D721Med (cell line): ENCODE data around the gene GPR132.
A peak's percentile ranks its signal among the peaks of the same experiment; 100 is the strongest.

Experiments
- DNase-seq: peaks from one replicate; pipeline ENCODE4 v3.0.0; 2011; ENCODE audit warnings: low spot score; ENCODE audit not compliant: insufficient read length
- FAIRE-seq: peaks from 2 replicates; lab custom pipeline; 2011; peaks lifted over from hg19 to GRCh38; lab: Jason Lieb, UNC
- CTCF ChIP-seq: IDR thresholded peaks from 2 replicates; pipeline ENCODE4 v1.5.1; 2012; ENCODE audit warnings: mild to moderate bottlenecking, control low read depth; ENCODE audit not compliant: insufficient read depth; ENCODE audit errors: missing control alignments

The GPR132 gene

GRCh38 chr14:105094193-105094907 lies 29.1 kb upstream of the GPR132 start:
- DNase-seq, result no peak
- FAIRE-seq, result no peak
- TF ChIP-seq CTCF, result no peak

GRCh38 chr14:105093431-105094192 lies 28.4 kb upstream of the GPR132 start:
- DNase-seq (peak; percentile 89), FAIRE-seq (no peak)
- peak; percentile 49 for TF ChIP-seq CTCF

GRCh38 chr14:105093038-105093430 lies 27.8 kb upstream of the GPR132 start:
- no peak for FAIRE-seq
- DNase-seq, result peak; percentile 65
- TF ChIP-seq CTCF, result no peak

GRCh38 chr14:105092171-105093037 lies 27.2 kb upstream of the GPR132 start:
- DNase-seq (no peak), FAIRE-seq (no peak)
- TF ChIP-seq CTCF, result no peak

- no peak for DNase-seq
- no peak for FAIRE-seq
- TF ChIP-seq CTCF, result no peak
These were observed 26.4 kb upstream of the GPR132 start for GRCh38 chr14:105091517-105092170.

GRCh38 chr14:105091054-105091516 lies 25.9 kb upstream of the GPR132 start:
- DNase-seq (no peak), FAIRE-seq (no peak)
- TF ChIP-seq CTCF, result no peak
